IPS DF 6.9 (cell line): ENCODE results near the gene ALDOB.
A peak's percentile ranks its signal among the peaks of the same experiment; 100 is the strongest.
"Not testable (repeated sequence)": the region's sequence is repeated elsewhere in the genome, so short reads cannot be mapped to it uniquely, and the experiment has no call there.

Experiments
- DNase-seq: peaks from one replicate; pipeline ENCODE4 v3.0.0-alpha.2; 2013; ENCODE audit warnings: low read depth, low spot score
- H3K27ac ChIP-seq: one replicate; pipeline ENCODE4 v1.5.1; 2013; ENCODE audit warnings: low read length, control low read depth
- H3K27me3 ChIP-seq: 2 replicates; pipeline ENCODE4 v1.6.1; 2013; ENCODE audit warnings: mild to moderate bottlenecking, low read length; ENCODE audit not compliant: control insufficient read depth, insufficient read depth
- H3K36me3 ChIP-seq: 2 replicates; pipeline ENCODE4 v1.6.1; 2013; ENCODE audit warnings: low read length; ENCODE audit not compliant: control insufficient read depth, insufficient read depth
- H3K4me1 ChIP-seq: 2 replicates; pipeline ENCODE4 v1.6.1; 2013; ENCODE audit warnings: low read length; ENCODE audit not compliant: control insufficient read depth, insufficient read depth
- H3K4me3 ChIP-seq: 2 replicates; pipeline ENCODE4 v1.5.1; 2013; ENCODE audit warnings: mild to moderate bottlenecking, low read length
- H3K9me3 ChIP-seq: 2 replicates; pipeline ENCODE4 v1.6.1; 2013; ENCODE audit warnings: low read length, inconsistent platforms; ENCODE audit not compliant: control insufficient read depth, insufficient read depth
- WGBS: extraction: QIAGEN DNeasy Blood & Tissue Kit; methylation state at CpG from one replicate; pipeline ENCODE4 v1.1.7; 2013; ENCODE audit warnings: mixed read lengths, missing lambda C conversion rate; ENCODE audit not compliant: insufficient read length, insufficient coverage; 5-methylcytosine and 5-hydroxymethylcytosine counted together

Gene ALDOB

GRCh38 chr9:101388507-101388993 is 47.0 kb downstream of the ALDOB start:
- Histone ChIP-seq H3K27me3 (no peaks in the 10 kb centered on the region), H3K27ac (no peak overlapping the region), H3K4me3 (no peak overlapping the region), H3K9me3 (no peaks in the 10 kb centered on the region), H3K36me3 (peaks cover 2% of the 10 kb centered on the region; the same call in 1 of the 2 replicates), H3K4me1 (no peaks in the 10 kb centered on the region; the same call in 1 of the 2 replicates)
- no CpG with 5 or more reads among the region's 2 CpGs for WGBS
- DNase-seq, result no peak

- Histone ChIP-seq H3K4me3 (no peak overlapping the region), H3K27ac (no peak overlapping the region), H3K36me3 (peaks cover 2% of the 10 kb centered on the region; the same call in 1 of the 2 replicates), H3K27me3 (no peaks in the 10 kb centered on the region), H3K4me1 (no peaks in the 10 kb centered on the region; the same call in 1 of the 2 replicates), H3K9me3 (no peaks in the 10 kb centered on the region)
- DNase-seq, result peak; percentile 60
- no CpG with 5 or more reads among the region's 6 CpGs for WGBS
Observed at GRCh38 chr9:101387871-101388506, 47.6 kb downstream of the ALDOB start.

- not testable (repeated sequence) for H3K9me3 ChIP-seq, H3K27ac ChIP-seq, H3K36me3 ChIP-seq, H3K4me1 ChIP-seq, DNase-seq, H3K4me3 ChIP-seq, H3K27me3 ChIP-seq
- no CpG with 5 or more reads among the region's 11 CpGs for WGBS
Observed at GRCh38 chr9:101384873-101385536, 50.6 kb downstream of the ALDOB start, which contains the start of gene BAAT. Gene BAAT (minus strand): TSS chr9:101385006. CDS start chr9:101371404, 13,602 bp downstream.

DNA sequence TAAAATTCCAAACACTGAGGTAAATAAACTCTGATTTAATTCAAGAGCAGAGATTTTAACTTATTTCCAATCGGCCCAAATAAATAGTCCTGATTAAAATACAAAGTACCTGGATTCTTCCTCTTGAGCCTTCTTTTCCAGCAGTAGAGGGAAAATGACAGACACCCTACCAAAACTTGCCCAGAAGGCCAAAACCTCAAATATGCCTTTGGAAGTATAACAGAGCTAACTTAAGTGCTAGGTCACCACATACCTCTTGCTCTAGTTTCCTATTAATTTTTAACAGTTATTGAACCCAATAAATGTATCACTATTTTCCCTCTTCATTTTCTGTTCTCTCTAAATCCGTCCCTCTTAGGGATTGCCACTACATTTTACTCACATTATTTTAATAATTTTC is 52.2 kb downstream of the ALDOB start:
- Histone ChIP-seq H3K9me3 (no peaks in the 10 kb centered on the region), H3K36me3 (no peaks in the 10 kb centered on the region), H3K4me3 (no peak overlapping the region), H3K27me3 (no peaks in the 10 kb centered on the region), H3K27ac (no peak overlapping the region), H3K4me1 (peaks cover 1% of the 10 kb centered on the region; the same call in 1 of the 2 replicates)
- 100% methylated on average over 1 of the region's 2 CpGs for WGBS
- no peak for DNase-seq

DNA sequence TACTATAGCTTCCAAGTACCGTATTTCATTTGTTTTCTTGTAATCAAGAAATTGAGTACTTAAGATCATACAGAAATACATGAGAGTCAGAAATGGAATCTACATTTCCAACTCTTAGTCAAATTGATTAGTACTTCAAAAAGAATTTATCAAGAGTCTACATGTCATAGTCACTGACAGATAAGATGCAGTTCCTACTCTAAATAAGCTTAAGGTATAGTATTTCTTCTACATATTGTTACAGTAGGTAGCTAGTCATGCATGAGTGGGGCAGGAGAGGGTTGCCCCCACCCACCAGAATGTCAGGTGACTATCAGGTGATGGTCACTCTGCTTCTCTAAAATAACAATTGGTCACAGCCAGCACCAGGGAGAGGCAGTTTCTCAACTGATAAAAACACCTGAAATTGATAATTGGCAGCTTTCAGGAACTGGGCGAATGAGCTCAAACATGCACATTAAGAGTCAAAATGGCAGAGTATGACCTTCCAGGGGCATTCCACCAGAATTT is 53.7 kb downstream of the ALDOB start:
- Histone ChIP-seq H3K4me3 (no peak overlapping the region), H3K9me3 (no peaks in the 10 kb centered on the region), H3K4me1 (peaks cover 1% of the 10 kb centered on the region; the same call in 1 of the 2 replicates), H3K27ac (no peak overlapping the region), H3K36me3 (no peaks in the 10 kb centered on the region), H3K27me3 (no peaks in the 10 kb centered on the region)
- DNase-seq, result no peak
- no CpG with 5 or more reads among the region's 2 CpGs for WGBS

DNA sequence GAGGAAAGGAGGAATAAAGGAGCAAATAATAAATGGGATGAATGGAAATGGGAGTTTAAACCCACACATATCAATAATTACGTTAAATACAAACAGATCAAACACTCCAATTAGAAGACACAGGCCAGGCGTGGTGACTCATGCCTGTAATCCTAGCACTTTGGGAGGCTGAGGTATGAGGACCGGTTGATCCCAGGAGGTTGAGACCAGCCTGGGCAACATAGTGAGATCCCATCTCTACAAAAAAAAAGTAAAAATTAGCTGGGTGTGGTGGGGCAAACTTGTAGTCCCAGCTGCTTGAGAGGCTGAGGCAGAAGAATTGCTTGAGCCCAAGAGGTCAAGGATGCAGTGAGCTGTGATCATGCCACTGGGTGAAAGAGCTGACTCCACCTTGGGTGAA is 54.5 kb downstream of the ALDOB start:
- Histone ChIP-seq H3K36me3 (no peaks in the 10 kb centered on the region), H3K4me3 (no peak overlapping the region), H3K27me3 (no peaks in the 10 kb centered on the region), H3K9me3 (no peaks in the 10 kb centered on the region), H3K27ac (no peak overlapping the region), H3K4me1 (peaks cover 1% of the 10 kb centered on the region; the same call in 1 of the 2 replicates)
- WGBS, result no CpG with 5 or more reads among the region's 3 CpGs
- no peak for DNase-seq

GRCh38 chr9:101380295-101380694 is 55.3 kb downstream of the ALDOB start:
- H3K4me3 ChIP-seq, result no peak overlapping the region
- no peaks in the 10 kb centered on the region for H3K36me3 ChIP-seq
- no peaks in the 10 kb centered on the region for H3K9me3 ChIP-seq
- no peak for DNase-seq
- no peak overlapping the region for H3K27ac ChIP-seq
- no peaks in the 10 kb centered on the region for H3K27me3 ChIP-seq
- H3K4me1 ChIP-seq, result peaks cover 3% of the 10 kb centered on the region; the same call in 1 of the 2 replicates

GRCh38 chr9:101376111-101376848 is 59.3 kb downstream of the ALDOB start:
- no peak for DNase-seq
- Histone ChIP-seq H3K27ac (no peak overlapping the region), H3K4me3 (no peak overlapping the region), H3K27me3 (no peaks in the 10 kb centered on the region), H3K36me3 (no peaks in the 10 kb centered on the region), H3K4me1 (peaks cover 2% of the 10 kb centered on the region; the same call in 1 of the 2 replicates), H3K9me3 (no peaks in the 10 kb centered on the region)
- no CpG with 5 or more reads among the region's 6 CpGs for WGBS

GRCh38 chr9:101375546-101375945 is 60.0 kb downstream of the ALDOB start:
- no CpG with 5 or more reads among the region's 12 CpGs for WGBS
- no peak for DNase-seq
- H3K4me3 ChIP-seq, result no peak overlapping the region
- H3K4me1 ChIP-seq, result peaks cover 2% of the 10 kb centered on the region; the same call in 1 of the 2 replicates
- H3K9me3 ChIP-seq, result no peaks in the 10 kb centered on the region
- no peaks in the 10 kb centered on the region for H3K27me3 ChIP-seq
- no peak overlapping the region for H3K27ac ChIP-seq
- no peaks in the 10 kb centered on the region for H3K36me3 ChIP-seq
